ENCODE results near the gene APC2.
"Not testable (repeated sequence)": the region's sequence is repeated elsewhere in the genome, so short reads cannot be mapped to it uniquely, and the experiment has no call there.

APC2 gene

GRCh38 chr19:1514986-1515721, 65.2 kb downstream of the APC2 start:
- no peak overlapping the region for H3K9ac ChIP-seq (ENCODE audit: insufficient read length)
- H3K27ac ChIP-seq, result no peak overlapping the region
- TF ChIP-seq EZH2 (IDR thresholded peaks at IDR 0.05) (no peak), POLR2AphosphoS5 (IDR thresholded peaks at IDR 0.05; ENCODE audit: borderline replicate concordance, low read depth, low read length) (no peak), FOXP2 (optimal IDR thresholded peaks at IDR 0.05; ENCODE audit: control extremely low read depth, extremely low read length, insufficient read depth) (no peak)

GRCh38 chr19:1516395-1516753, 66.5 kb downstream of the APC2 start:
- no peak overlapping the region for H3K4me3 ChIP-seq
- no peak overlapping the region for H3K9ac ChIP-seq (ENCODE audit: insufficient read length)
- TF ChIP-seq POLR2AphosphoS5 (IDR thresholded peaks at IDR 0.05; ENCODE audit: borderline replicate concordance, low read depth, low read length) (no peak), FOXP2 (optimal IDR thresholded peaks at IDR 0.05; ENCODE audit: control extremely low read depth, extremely low read length, insufficient read depth) (no peak), EZH2 (IDR thresholded peaks at IDR 0.05) (no peak)
- no peaks in the 10 kb centered on the region for H3K36me3 ChIP-seq (ENCODE audit: insufficient read depth, low read length)
- no peaks in the 10 kb centered on the region for H3K9me3 ChIP-seq (ENCODE audit: low read depth, low read length)
- no peak for DNase-seq (ENCODE audit: low read depth, low spot score)
- no peak overlapping the region for H3K27ac ChIP-seq

More at GRCh38 chr19:1514986-1515721, 65.2 kb downstream of the APC2 start:
- Histone ChIP-seq H3K4me3 (no peak overlapping the region), H3K36me3 (ENCODE audit: insufficient read depth, low read length) (no peaks in the 10 kb centered on the region), H3K9me3 (ENCODE audit: low read depth, low read length) (no peaks in the 10 kb centered on the region)
- DNase-seq (ENCODE audit: low read depth, low spot score), result no peak

- Histone ChIP-seq H3K9ac (ENCODE audit: insufficient read length) (no peak overlapping the region), H3K4me3 (no peak overlapping the region), H3K27ac (no peak overlapping the region), H3K36me3 (ENCODE audit: insufficient read depth, low read length) (no peaks in the 10 kb centered on the region), H3K9me3 (ENCODE audit: low read depth, low read length) (no peaks in the 10 kb centered on the region)
- TF ChIP-seq FOXP2 (optimal IDR thresholded peaks at IDR 0.05; ENCODE audit: control extremely low read depth, extremely low read length, insufficient read depth), result no peak
- TF ChIP-seq EZH2 (IDR thresholded peaks at IDR 0.05), result no peak
- no peak for TF ChIP-seq POLR2AphosphoS5 (IDR thresholded peaks at IDR 0.05; ENCODE audit: borderline replicate concordance, low read depth, low read length)
- DNase-seq (ENCODE audit: low read depth, low spot score), result no peak
Measured at GRCh38 chr19:1518471-1518870, 68.5 kb downstream of the APC2 start.

- DNase-seq (ENCODE audit: low read depth, low spot score), result not testable (repeated sequence)
Measured at GRCh38 chr19:1519802-1520201, 69.9 kb downstream of the APC2 start.

GRCh38 chr19:1520203-1520780, 70.4 kb downstream of the APC2 start:
- no peak overlapping the region for H3K4me3 ChIP-seq
- no peak overlapping the region for H3K27ac ChIP-seq
- no peaks in the 10 kb centered on the region for H3K9me3 ChIP-seq (ENCODE audit: low read depth, low read length)
- no peak for DNase-seq (ENCODE audit: low read depth, low spot score)
- TF ChIP-seq FOXP2 (optimal IDR thresholded peaks at IDR 0.05; ENCODE audit: control extremely low read depth, extremely low read length, insufficient read depth), result no peak
- no peak for TF ChIP-seq EZH2 (IDR thresholded peaks at IDR 0.05)
- TF ChIP-seq POLR2AphosphoS5 (IDR thresholded peaks at IDR 0.05; ENCODE audit: borderline replicate concordance, low read depth, low read length), result no peak
- H3K9ac ChIP-seq (ENCODE audit: insufficient read length), result no peak overlapping the region
- no peaks in the 10 kb centered on the region for H3K36me3 ChIP-seq (ENCODE audit: insufficient read depth, low read length)

More at GRCh38 chr19:1519802-1520201, 69.9 kb downstream of the APC2 start:
- H3K36me3 ChIP-seq (ENCODE audit: insufficient read depth, low read length); H3K9ac ChIP-seq (ENCODE audit: insufficient read length); H3K4me3 ChIP-seq; H3K27ac ChIP-seq; H3K9me3 ChIP-seq (ENCODE audit: low read depth, low read length): not testable (repeated sequence)

GRCh38 chr19:1521636-1522035, 71.7 kb downstream of the APC2 start:
- H3K36me3 ChIP-seq (ENCODE audit: insufficient read depth, low read length), result no peaks in the 10 kb centered on the region
- no peak overlapping the region for H3K27ac ChIP-seq
- no peak overlapping the region for H3K9ac ChIP-seq (ENCODE audit: insufficient read length)
- H3K9me3 ChIP-seq (ENCODE audit: low read depth, low read length), result no peaks in the 10 kb centered on the region
- no peak overlapping the region for H3K4me3 ChIP-seq
- TF ChIP-seq POLR2AphosphoS5 (IDR thresholded peaks at IDR 0.05; ENCODE audit: borderline replicate concordance, low read depth, low read length), result no peak
- no peak for TF ChIP-seq FOXP2 (optimal IDR thresholded peaks at IDR 0.05; ENCODE audit: control extremely low read depth, extremely low read length, insufficient read depth)
- no peak for TF ChIP-seq EZH2 (IDR thresholded peaks at IDR 0.05)
- DNase-seq (ENCODE audit: low read depth, low spot score), result no peak

GRCh38 chr19:1522061-1522460, 72.1 kb downstream of the APC2 start:
- Histone ChIP-seq H3K27ac (no peak overlapping the region), H3K9me3 (ENCODE audit: low read depth, low read length) (no peaks in the 10 kb centered on the region), H3K36me3 (ENCODE audit: insufficient read depth, low read length) (no peaks in the 10 kb centered on the region), H3K9ac (ENCODE audit: insufficient read length) (no peak overlapping the region), H3K4me3 (no peak overlapping the region)
- no peak for TF ChIP-seq POLR2AphosphoS5 (IDR thresholded peaks at IDR 0.05; ENCODE audit: borderline replicate concordance, low read depth, low read length)
- TF ChIP-seq EZH2 (IDR thresholded peaks at IDR 0.05), result no peak
- TF ChIP-seq FOXP2 (optimal IDR thresholded peaks at IDR 0.05; ENCODE audit: control extremely low read depth, extremely low read length, insufficient read depth), result no peak
- no peak for DNase-seq (ENCODE audit: low read depth, low spot score)

GRCh38 chr19:1522838-1523237, 72.9 kb downstream of the APC2 start:
- Histone ChIP-seq H3K9ac (ENCODE audit: insufficient read length) (no peak overlapping the region), H3K27ac (no peak overlapping the region), H3K36me3 (ENCODE audit: insufficient read depth, low read length) (no peaks in the 10 kb centered on the region), H3K4me3 (no peak overlapping the region), H3K9me3 (ENCODE audit: low read depth, low read length) (no peaks in the 10 kb centered on the region)
- TF ChIP-seq POLR2AphosphoS5 (IDR thresholded peaks at IDR 0.05; ENCODE audit: borderline replicate concordance, low read depth, low read length) (no peak), FOXP2 (optimal IDR thresholded peaks at IDR 0.05; ENCODE audit: control extremely low read depth, extremely low read length, insufficient read depth) (no peak), EZH2 (IDR thresholded peaks at IDR 0.05) (no peak)
- no peak for DNase-seq (ENCODE audit: low read depth, low spot score)

Data from SK-N-MC (cell line).